Neural cell (in vitro differentiated cells): ENCODE results near the gene POT1. TPM values are rescaled to one million over a fixed set of nuclear protein-coding genes. Genes with fewer than 3 reads are reported as not detected.

Experiments
- H2AFZ ChIP-seq: fragments of 200-600, 300-800 bp; sonication (generic), shearing (Covaris generic); 2 replicates; pipeline ENCODE4 v1.6.0; 2014; ENCODE audit warnings: low read depth, mild to moderate bottlenecking, antibody characterized with exemption, low read length, moderate library complexity
- H3F3A ChIP-seq: fragments of 200-600 bp; shearing (Covaris generic); 2 replicates; pipeline ENCODE4 v1.6.1; 2016; ENCODE audit warnings: mild to moderate bottlenecking, moderate library complexity, mixed read lengths, antibody characterized with exemption, low read length; ENCODE audit not compliant: insufficient read depth, poor library complexity, severe bottlenecking
- H3K27ac ChIP-seq: fragments of 200-600, 300-800 bp; sonication (generic), shearing (Covaris generic); 2 replicates; pipeline ENCODE4 v1.5.1; 2014; ENCODE audit warnings: mild to moderate bottlenecking, low read length, moderate library complexity
- H3K27me3 ChIP-seq: fragments of 300-800, 200-600 bp; sonication (generic), shearing (Covaris generic); 2 replicates; pipeline ENCODE4 v1.6.0; 2014; ENCODE audit warnings: mild to moderate bottlenecking, low read depth, low read length, moderate library complexity; ENCODE audit not compliant: insufficient read depth
- H3K36me3 ChIP-seq: fragments of 300-800, 200-600 bp; sonication (generic), shearing (Covaris generic); 2 replicates; pipeline ENCODE4 v1.5.1; 2014; ENCODE audit warnings: mild to moderate bottlenecking, antibody characterized with exemption, low read length, moderate library complexity; ENCODE audit not compliant: insufficient read depth
- H3K4me2 ChIP-seq: fragments of 300-800, 200-600 bp; sonication (generic), shearing (Covaris generic); 2 replicates; pipeline ENCODE4 v1.6.0; 2014; ENCODE audit warnings: mild to moderate bottlenecking, low read length
- H3K4me3 ChIP-seq: fragments of 300-800, 200-600 bp; sonication (generic), shearing (Covaris generic); 2 replicates; pipeline ENCODE4 v1.5.1; 2014; ENCODE audit warnings: mild to moderate bottlenecking, low read length, moderate library complexity
- H3K79me2 ChIP-seq: fragments of 200-600 bp; shearing (Covaris generic); replicated peaks from 2 replicates; pipeline ENCODE4 v1.6.0; 2014; ENCODE audit warnings: mild to moderate bottlenecking, low read length, moderate library complexity; ENCODE audit not compliant: insufficient read depth
- H3K9ac ChIP-seq: fragments of 300-800, 200-600 bp; sonication (generic), shearing (Covaris generic); 2 replicates; pipeline ENCODE4 v1.6.1; 2016; ENCODE audit warnings: mild to moderate bottlenecking, low read length, mixed read lengths
- H3K9me2 ChIP-seq: fragments of 200-600 bp; shearing (Covaris generic); 2 replicates; pipeline ENCODE4 v1.6.1; 2016; ENCODE audit warnings: mild to moderate bottlenecking, low read length, mixed read lengths; ENCODE audit not compliant: insufficient read depth
- H3K9me3 ChIP-seq: fragments of 200-600, 300-800 bp; sonication (generic), shearing (Covaris generic); 2 replicates; pipeline ENCODE4 v1.6.1; 2016; ENCODE audit warnings: mild to moderate bottlenecking, mixed run types, low read length, moderate library complexity, mixed read lengths
- H4K20me1 ChIP-seq: fragments of 200-600 bp; shearing (Covaris generic); 2 replicates; pipeline ENCODE4 v1.6.1; 2016; ENCODE audit warnings: mild to moderate bottlenecking, mixed run types; ENCODE audit not compliant: insufficient read depth
- CTCF ChIP-seq: fragments of 450-650 bp; IDR thresholded peaks from 2 replicates; pipeline ENCODE4 v1.5.1; 2014; ENCODE audit warnings: antibody characterized with exemption, mild to moderate bottlenecking, moderate library complexity; ENCODE audit not compliant: poor library complexity, severe bottlenecking
- EP300 ChIP-seq: fragments of 450-650 bp; conservative IDR thresholded peaks from 2 replicates; pipeline ENCODE4 v1.6.1; 2014; ENCODE audit warnings: antibody characterized with exemption, mild to moderate bottlenecking, moderate library complexity; ENCODE audit not compliant: poor library complexity, severe bottlenecking
- EZH2 ChIP-seq: fragments of 200-600, 300-800 bp; shearing (Covaris generic), sonication (generic); IDR thresholded peaks from 2 replicates; pipeline ENCODE4 v1.6.1; 2014; ENCODE audit warnings: antibody characterized with exemption, low read length, borderline replicate concordance, mild to moderate bottlenecking; ENCODE audit not compliant: insufficient read depth, poor library complexity, severe bottlenecking
- MXI1 ChIP-seq: fragments of 450-650 bp; conservative IDR thresholded peaks from 2 replicates; pipeline ENCODE4 v1.6.1; 2014; ENCODE audit warnings: antibody characterized with exemption, mild to moderate bottlenecking; ENCODE audit not compliant: poor library complexity, severe bottlenecking
- POLR2AphosphoS5 ChIP-seq: IDR thresholded peaks from 2 replicates; pipeline ENCODE4 v1.6.1; 2012
- RAD21 ChIP-seq: fragments of 450-650 bp; conservative IDR thresholded peaks from 2 replicates; pipeline ENCODE4 v1.6.1; 2014; ENCODE audit warnings: antibody characterized with exemption, mild to moderate bottlenecking, moderate library complexity
- REST ChIP-seq: IDR thresholded peaks from 2 replicates; pipeline ENCODE4 v1.6.1; 2012; ENCODE audit warnings: borderline replicate concordance
- SMC3 ChIP-seq: fragments of 450-650 bp; conservative IDR thresholded peaks from 2 replicates; pipeline ENCODE4 v1.6.1; 2014; ENCODE audit warnings: antibody characterized with exemption, mild to moderate bottlenecking, moderate library complexity; ENCODE audit not compliant: poor library complexity
- TAF1 ChIP-seq: IDR thresholded peaks from 2 replicates; pipeline ENCODE4 v1.6.1; 2012; ENCODE audit warnings: low read depth
- polyA plus RNA-seq: library from polyadenylated mRNA; depleted of rRNA; stranded (reverse); fragments of >200 nt; gene quantifications from 2 replicates; pipeline ENCODE4 v1.2.3, GENCODE V29; 2014

POT1 gene
- polyA plus RNA-seq, 1 donor from 2014 or later = 19.3 TPM

- Histone ChIP-seq H3K9ac (no peak overlapping the region), H3F3A (no peaks in the 10 kb centered on the region)
- TF ChIP-seq RAD21 (no peak), SMC3 (no peak), TAF1 (no peak), EZH2 (no peak), POLR2AphosphoS5 (no peak)
Observed at GRCh38 chr7:124912972-124913371, 16.7 kb downstream of the POT1 start.

GRCh38 chr7:124909808-124910207 lies 19.8 kb downstream of the POT1 start:
- no peaks in the 10 kb centered on the region for H3K9me2 ChIP-seq
- no peak for TF ChIP-seq TAF1
- no peak for TF ChIP-seq MXI1
- no peak for TF ChIP-seq POLR2AphosphoS5
- TF ChIP-seq RAD21 = no peak
- TF ChIP-seq SMC3 = no peak
- no peak for TF ChIP-seq REST
- TF ChIP-seq EP300 = no peak
- TF ChIP-seq CTCF = no peak
- TF ChIP-seq EZH2 = no peak
- H3K9me3 ChIP-seq = no peaks in the 10 kb centered on the region
- H3K4me3 ChIP-seq = no peak overlapping the region
- H3K27me3 ChIP-seq = no peaks in the 10 kb centered on the region
- H3K9ac ChIP-seq = no peak overlapping the region
- no peak overlapping the region for H3K27ac ChIP-seq
- no peaks in the 10 kb centered on the region for H3F3A ChIP-seq
- H3K36me3 ChIP-seq = no peaks in the 10 kb centered on the region
- H2AFZ ChIP-seq = no peak overlapping the region
- no peaks in the 10 kb centered on the region for H4K20me1 ChIP-seq
- H3K4me2 ChIP-seq = no peak overlapping the region
- H3K79me2 ChIP-seq = no peaks in the 10 kb centered on the region

More at GRCh38 chr7:124912972-124913371, 16.7 kb downstream of the POT1 start:
- H3K9me2 ChIP-seq = no peaks in the 10 kb centered on the region
- no peaks in the 10 kb centered on the region for H3K27me3 ChIP-seq
- no peaks in the 10 kb centered on the region for H3K9me3 ChIP-seq
- H3K27ac ChIP-seq = no peak overlapping the region
- H3K36me3 ChIP-seq = no peaks in the 10 kb centered on the region
- H2AFZ ChIP-seq = no peak overlapping the region
- H3K4me2 ChIP-seq = no peak overlapping the region
- H4K20me1 ChIP-seq = no peaks in the 10 kb centered on the region
- H3K79me2 ChIP-seq = no peaks in the 10 kb centered on the region
- no peak overlapping the region for H3K4me3 ChIP-seq

GRCh38 chr7:124908259-124908658 lies 21.4 kb downstream of the POT1 start:
- no peak for TF ChIP-seq TAF1
- TF ChIP-seq EP300 = no peak
- TF ChIP-seq POLR2AphosphoS5 = no peak
- no peak for TF ChIP-seq EZH2
- TF ChIP-seq RAD21 = no peak
- no peak for TF ChIP-seq SMC3
- no peak for TF ChIP-seq CTCF
- TF ChIP-seq MXI1 = no peak
- TF ChIP-seq REST = no peak
- Histone ChIP-seq H4K20me1 (no peaks in the 10 kb centered on the region), H3K9me3 (no peaks in the 10 kb centered on the region), H3K27me3 (no peaks in the 10 kb centered on the region), H3K9me2 (no peaks in the 10 kb centered on the region), H3K27ac (no peak overlapping the region), H3K9ac (no peak overlapping the region), H3K4me2 (no peak overlapping the region), H3K36me3 (no peaks in the 10 kb centered on the region), H3F3A (no peaks in the 10 kb centered on the region), H2AFZ (no peak overlapping the region), H3K4me3 (no peak overlapping the region), H3K79me2 (no peaks in the 10 kb centered on the region)
